Measurements from ENCODE around the gene DPP4. TPM values are rescaled to one million over a fixed set of nuclear protein-coding genes. Genes with fewer than 3 reads are reported as not detected.

DPP4 gene
- total and polyA plus RNA-seq, 2 experiments from 2014 or later: 1.5 to 2.8 TPM

- no peak overlapping the region for H2AFZ ChIP-seq
- Mint-ChIP-seq H3K4me3 (no peak overlapping the region), H3K36me3 (ENCODE audit: low read depth) (peaks cover 3% of the 10 kb centered on the region; the same call in 1 of the 3 replicates), H3K9me3 (no peaks in the 10 kb centered on the region), H3K4me1 (peaks cover 13% of the 10 kb centered on the region), H3K27ac (no peak overlapping the region), H3K27me3 (ENCODE audit: insufficient read depth, low read depth, poor library complexity) (no peaks in the 10 kb centered on the region)
- ATAC-seq (no peak), DNase-seq (ENCODE audit: low spot score) (no peak)
- H3F3A ChIP-seq (replicated peaks; ENCODE audit: low read depth): no peaks in the 10 kb centered on the region
- no peaks in the 10 kb centered on the region for H3K79me2 ChIP-seq (replicated peaks; ENCODE audit: insufficient read depth)
- no peaks in the 10 kb centered on the region for H4K20me1 ChIP-seq (replicated peaks; ENCODE audit: insufficient read depth)
- H3K27me3 ChIP-seq (ENCODE audit: insufficient read depth): peaks cover 9% of the 10 kb centered on the region
- H3K9me2 ChIP-seq (ENCODE audit: insufficient read depth): peaks cover 2% of the 10 kb centered on the region; the same call in 1 of the 2 replicates
- no peaks in the 10 kb centered on the region for H3K36me3 ChIP-seq (ENCODE audit: insufficient read depth)
- TF ChIP-seq ZNF114 (CRISPR knock-in tag; IDR thresholded peaks at IDR 0.05) (no peak), CTCF (conservative IDR thresholded peaks at IDR 0.05; ENCODE audit: low read depth in 2 of 2) (no peak), NANOG (IDR thresholded peaks at IDR 0.05; ENCODE audit: borderline replicate concordance) (no peak), EZH2 (IDR thresholded peaks at IDR 0.05; ENCODE audit: low read depth, unreplicated experiment) (no peak), EZH2phosphoT487 (IDR thresholded peaks at IDR 0.05; ENCODE audit: unreplicated experiment) (no peak), ZNF462 (CRISPR knock-in tag; IDR thresholded peaks at IDR 0.05) (no peak), CREB1 (CRISPR knock-in tag; IDR thresholded peaks at IDR 0.05; ENCODE audit: low read depth) (no peak), REST (IDR thresholded peaks at IDR 0.05; ENCODE audit: unreplicated experiment) (no peak), ETS1 (IDR thresholded peaks at IDR 0.05) (no peak), POLR2AphosphoS5 (IDR thresholded peaks at IDR 0.05; ENCODE audit: low read depth) (no peak), STAT1 (IDR thresholded peaks at IDR 0.05; ENCODE audit: unreplicated experiment) (no peak), ZNF331 (CRISPR knock-in tag; IDR thresholded peaks at IDR 0.05; ENCODE audit: low read depth) (no peak), JUNB (IDR thresholded peaks at IDR 0.05; ENCODE audit: unreplicated experiment) (no peak)
- H3K4me1 ChIP-seq (ENCODE audit: insufficient read depth): peaks cover 10% of the 10 kb centered on the region
- H3K27ac ChIP-seq (ENCODE audit: low read depth): no peak overlapping the region
- no peak overlapping the region for H3K4me2 ChIP-seq
- no peak overlapping the region for H3K4me3 ChIP-seq
These were observed 6.4 kb downstream of the DPP4 start for GRCh38 chr2:162067596-162067995.

All from GM23338 (cell line).